SU-DHL-6 (cell line): ENCODE data around the gene CLMN.

Source experiments
- H2AFZ ChIP-seq: fragments of 200-600 bp; sonication (generic); 2 replicates; pipeline ENCODE4 v1.6.1; 2014; ENCODE audit warnings: low read depth, mild to moderate bottlenecking, moderate library complexity, mixed read lengths, antibody characterized with exemption, low read length; ENCODE audit not compliant: severe bottlenecking
- H3F3A ChIP-seq: fragments of 200-600 bp; shearing (Covaris generic); 2 replicates; pipeline ENCODE4 v1.6.0; 2016; ENCODE audit warnings: antibody characterized with exemption, mild to moderate bottlenecking; ENCODE audit not compliant: insufficient read depth
- H3K27ac ChIP-seq: fragments of 200-600 bp; sonication (generic); 2 replicates; pipeline ENCODE4 v1.5.1; 2016; ENCODE audit warnings: low read depth, mild to moderate bottlenecking, low read length, moderate library complexity, mixed read lengths
- H3K27me3 ChIP-seq: fragments of 200-600 bp; sonication (generic), shearing (Covaris generic); 2 replicates; pipeline ENCODE4 v1.6.0; 2014; ENCODE audit warnings: mild to moderate bottlenecking, low read length
- H3K36me3 ChIP-seq: fragments of 200-600 bp; sonication (generic); 2 replicates; pipeline ENCODE4 v1.6.1; 2014; ENCODE audit warnings: mild to moderate bottlenecking, low read length, mixed read lengths
- H3K4me2 ChIP-seq: fragments of 300-600, 200-600 bp; shearing (Covaris generic), sonication (generic); 2 replicates; pipeline ENCODE4 v1.6.0; 2014; ENCODE audit warnings: low read length, low read depth, mild to moderate bottlenecking; ENCODE audit not compliant: poor library complexity, severe bottlenecking
- H3K4me3 ChIP-seq: fragments of 200-600 bp; sonication (generic); 2 replicates; pipeline ENCODE4 v1.5.1; 2014; ENCODE audit warnings: antibody characterized with exemption, low read length, mild to moderate bottlenecking, mixed read lengths; ENCODE audit not compliant: insufficient read depth, poor library complexity, severe bottlenecking
- H3K79me2 ChIP-seq: fragments of 200-600 bp; sonication (generic); 2 replicates; pipeline ENCODE4 v1.6.1; 2014; ENCODE audit warnings: mild to moderate bottlenecking, low read length, moderate library complexity; ENCODE audit not compliant: insufficient read depth
- H3K9ac ChIP-seq: fragments of 200-600 bp; sonication (generic); 2 replicates; pipeline ENCODE4 v1.7.0; 2014; ENCODE audit warnings: mild to moderate bottlenecking, low read length
- H3K9me2 ChIP-seq: fragments of 200-600 bp; sonication (generic); replicated peaks from 2 replicates; pipeline ENCODE4 v1.6.1; 2014; ENCODE audit warnings: low read length; ENCODE audit not compliant: insufficient read depth
- H3K9me3 ChIP-seq: fragments of 200-600 bp; sonication (generic); 2 replicates; pipeline ENCODE4 v1.6.1; 2014; ENCODE audit warnings: low read length, mixed read lengths; ENCODE audit not compliant: insufficient read depth
- H4K20me1 ChIP-seq: fragments of 200-600 bp; sonication (generic); 2 replicates; pipeline ENCODE4 v1.6.1; 2014; ENCODE audit warnings: low read depth, mild to moderate bottlenecking, antibody characterized with exemption, low read length, moderate library complexity, mixed read lengths
- CTCF ChIP-seq: fragments of 200-600 bp; sonication (generic); IDR thresholded peaks from one replicate; pipeline ENCODE4 v1.5.1; 2017; ENCODE audit warnings: antibody characterized with exemption, mild to moderate bottlenecking, low read length, moderate library complexity; ENCODE audit not compliant: insufficient read depth, poor library complexity, severe bottlenecking
- EZH2phosphoT487 ChIP-seq: fragments of 200-600 bp; sonication (generic), shearing (Covaris generic); conservative IDR thresholded peaks from 2 replicates; pipeline ENCODE4 v1.6.1; 2018; ENCODE audit warnings: mild to moderate bottlenecking, antibody characterized with exemption, low read length, moderate library complexity, mixed read lengths

CLMN gene

GRCh38 chr14:95199298-95199983, 120.3 kb downstream of the CLMN start:
- no peaks in the 10 kb centered on the region for H3F3A ChIP-seq
- no peaks in the 10 kb centered on the region for H3K9me3 ChIP-seq
- H3K9ac ChIP-seq, result no peak overlapping the region
- H4K20me1 ChIP-seq, result no peaks in the 10 kb centered on the region
- H3K36me3 ChIP-seq, result no peaks in the 10 kb centered on the region
- H3K4me3 ChIP-seq, result no peak overlapping the region
- H3K79me2 ChIP-seq, result no peaks in the 10 kb centered on the region
- no peak overlapping the region for H3K4me2 ChIP-seq
- H3K27ac ChIP-seq, result no peak overlapping the region
- no peaks in the 10 kb centered on the region for H3K9me2 ChIP-seq
- no peak overlapping the region for H2AFZ ChIP-seq
- H3K27me3 ChIP-seq, result no peaks in the 10 kb centered on the region
- TF ChIP-seq EZH2phosphoT487 (no peak), CTCF (no peak)

DNA sequence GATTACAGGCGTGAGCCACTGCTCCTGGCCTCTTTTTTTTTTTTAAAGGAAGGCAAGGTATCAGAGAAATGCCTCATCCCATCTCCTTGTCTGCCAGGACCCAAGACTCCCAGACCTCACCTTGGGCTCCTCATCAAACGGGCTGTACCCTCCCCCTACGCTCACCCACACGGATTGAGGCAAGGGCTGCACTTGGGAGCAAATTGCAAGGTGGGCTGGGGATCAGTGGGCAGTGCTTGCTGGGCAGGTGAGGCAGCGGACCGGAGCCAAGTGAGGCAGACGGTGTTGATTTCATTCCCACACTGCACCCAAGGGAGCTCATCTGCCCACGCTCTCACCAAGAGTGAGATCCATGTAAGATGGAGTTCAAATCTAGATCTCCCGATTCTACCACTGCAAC, 121.4 kb downstream of the CLMN start:
- no peak overlapping the region for H3K27ac ChIP-seq
- no peak for TF ChIP-seq EZH2phosphoT487
- TF ChIP-seq CTCF, result no peak
- H3K36me3 ChIP-seq, result no peaks in the 10 kb centered on the region
- no peak overlapping the region for H2AFZ ChIP-seq
- H4K20me1 ChIP-seq, result no peaks in the 10 kb centered on the region
- no peaks in the 10 kb centered on the region for H3K79me2 ChIP-seq
- H3K4me3 ChIP-seq, result no peak overlapping the region
- H3K9me2 ChIP-seq, result no peaks in the 10 kb centered on the region
- H3K4me2 ChIP-seq, result no peak overlapping the region
- no peak overlapping the region for H3K9ac ChIP-seq
- no peaks in the 10 kb centered on the region for H3F3A ChIP-seq
- H3K9me3 ChIP-seq, result no peaks in the 10 kb centered on the region
- H3K27me3 ChIP-seq, result no peaks in the 10 kb centered on the region

DNA sequence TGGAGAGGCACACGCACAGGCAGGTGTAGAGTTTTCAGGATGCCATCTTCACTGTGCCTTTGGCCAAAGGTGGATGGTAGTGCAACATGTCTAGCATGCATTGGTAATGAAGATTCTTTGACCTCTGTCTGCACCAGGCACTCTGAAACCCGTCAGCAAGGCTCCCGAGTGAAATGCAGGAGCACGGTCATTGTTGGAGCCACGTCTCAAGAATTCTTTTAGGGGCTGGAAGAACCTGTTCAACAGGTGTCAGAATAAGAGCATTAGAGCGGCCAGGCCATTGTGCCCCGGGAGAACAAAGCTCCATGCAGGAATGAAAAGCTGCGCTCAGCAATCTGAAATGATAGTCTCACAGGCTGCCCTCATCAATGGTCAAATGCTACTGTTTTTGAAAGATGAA, 122.2 kb downstream of the CLMN start:
- Histone ChIP-seq H3K27me3 (no peaks in the 10 kb centered on the region), H3K36me3 (no peaks in the 10 kb centered on the region), H3K4me3 (no peak overlapping the region), H3K9me3 (no peaks in the 10 kb centered on the region), H3K27ac (no peak overlapping the region), H4K20me1 (no peaks in the 10 kb centered on the region), H3K79me2 (no peaks in the 10 kb centered on the region), H3K9me2 (no peaks in the 10 kb centered on the region), H3K4me2 (no peak overlapping the region), H3F3A (no peaks in the 10 kb centered on the region), H3K9ac (no peak overlapping the region), H2AFZ (no peak overlapping the region)
- TF ChIP-seq EZH2phosphoT487 (no peak), CTCF (no peak)
